ENCODE data around the gene FBXW8.

Gene FBXW8

GRCh38 chr12:117010693-117011451 is 100.1 kb downstream of the FBXW8 start:
- Histone ChIP-seq H3K4me1 (ENCODE audit: control insufficient read depth, low read length) (no peaks in the 10 kb centered on the region), H3K9me3 (ENCODE audit: control insufficient read depth, insufficient read depth, low read length) (no peaks in the 10 kb centered on the region), H3K9me2 (replicated peaks; ENCODE audit: control insufficient read depth, low read length) (no peaks in the 10 kb centered on the region), H3K4me2 (ENCODE audit: low read length) (no peak overlapping the region), H3K27me3 (ENCODE audit: control insufficient read depth, low read length) (no peaks in the 10 kb centered on the region), H4K20me1 (ENCODE audit: control insufficient read depth, insufficient read depth, low read depth, low read length) (no peaks in the 10 kb centered on the region), H3K4me3 (ENCODE audit: low read length) (no peak overlapping the region), H3F3A (ENCODE audit: control insufficient read depth, insufficient read depth) (peaks cover 6% of the 10 kb centered on the region; the same call in 1 of the 2 replicates), H3K27ac (ENCODE audit: low read depth, low read length) (no peak overlapping the region), H3K79me2 (ENCODE audit: control insufficient read depth, low read length) (no peaks in the 10 kb centered on the region), H3K36me3 (ENCODE audit: control insufficient read depth, low read length) (peaks cover 63% of the 10 kb centered on the region)
- TF ChIP-seq CTCF (IDR thresholded peaks at IDR 0.05; ENCODE audit: low read depth, low read length, poor library complexity, severe bottlenecking) (no peak), EZH2phosphoT487 (IDR thresholded peaks at IDR 0.05; ENCODE audit: borderline replicate concordance, low read length) (no peak)

GRCh38 chr12:117011988-117012805 is 101.4 kb downstream of the FBXW8 start:
- H3K4me2 ChIP-seq (ENCODE audit: low read length), result no peak overlapping the region
- no peaks in the 10 kb centered on the region for H3K27me3 ChIP-seq (ENCODE audit: control insufficient read depth, low read length)
- no peak for TF ChIP-seq CTCF (IDR thresholded peaks at IDR 0.05; ENCODE audit: low read depth, low read length, poor library complexity, severe bottlenecking)
- no peak for TF ChIP-seq EZH2phosphoT487 (IDR thresholded peaks at IDR 0.05; ENCODE audit: borderline replicate concordance, low read length)
- no peak overlapping the region for H3K4me3 ChIP-seq (ENCODE audit: low read length)
- no peaks in the 10 kb centered on the region for H4K20me1 ChIP-seq (ENCODE audit: control insufficient read depth, insufficient read depth, low read depth, low read length)
- no peaks in the 10 kb centered on the region for H3K9me2 ChIP-seq (replicated peaks; ENCODE audit: control insufficient read depth, low read length)
- H3K4me1 ChIP-seq (ENCODE audit: control insufficient read depth, low read length), result no peaks in the 10 kb centered on the region
- peaks cover 6% of the 10 kb centered on the region; the same call in 1 of the 2 replicates for H3F3A ChIP-seq (ENCODE audit: control insufficient read depth, insufficient read depth)
- H3K27ac ChIP-seq (ENCODE audit: low read depth, low read length), result no peak overlapping the region
- peaks cover 58% of the 10 kb centered on the region for H3K36me3 ChIP-seq (ENCODE audit: control insufficient read depth, low read length)
- H3K79me2 ChIP-seq (ENCODE audit: control insufficient read depth, low read length), result no peaks in the 10 kb centered on the region
- no peaks in the 10 kb centered on the region for H3K9me3 ChIP-seq (ENCODE audit: control insufficient read depth, insufficient read depth, low read length)

- TF ChIP-seq EZH2phosphoT487 (IDR thresholded peaks at IDR 0.05; ENCODE audit: borderline replicate concordance, low read length) (no peak), CTCF (IDR thresholded peaks at IDR 0.05; ENCODE audit: low read depth, low read length, poor library complexity, severe bottlenecking) (no peak)
- H4K20me1 ChIP-seq (ENCODE audit: control insufficient read depth, insufficient read depth, low read depth, low read length), result no peaks in the 10 kb centered on the region
- no peaks in the 10 kb centered on the region for H3F3A ChIP-seq (ENCODE audit: control insufficient read depth, insufficient read depth)
- H3K9me2 ChIP-seq (replicated peaks; ENCODE audit: control insufficient read depth, low read length), result no peaks in the 10 kb centered on the region
- peaks cover 61% of the 10 kb centered on the region for H3K36me3 ChIP-seq (ENCODE audit: control insufficient read depth, low read length)
- no peak overlapping the region for H3K4me2 ChIP-seq (ENCODE audit: low read length)
- H3K27ac ChIP-seq (ENCODE audit: low read depth, low read length), result no peak overlapping the region
- no peak overlapping the region for H3K4me3 ChIP-seq (ENCODE audit: low read length)
- H3K79me2 ChIP-seq (ENCODE audit: control insufficient read depth, low read length), result no peaks in the 10 kb centered on the region
- no peaks in the 10 kb centered on the region for H3K4me1 ChIP-seq (ENCODE audit: control insufficient read depth, low read length)
- H3K27me3 ChIP-seq (ENCODE audit: control insufficient read depth, low read length), result no peaks in the 10 kb centered on the region
- no peaks in the 10 kb centered on the region for H3K9me3 ChIP-seq (ENCODE audit: control insufficient read depth, insufficient read depth, low read length)
These were observed 103.0 kb downstream of the FBXW8 start for GRCh38 chr12:117013726-117014125.
